CD8-positive, alpha-beta memory T cell (primary cell): ENCODE measurements around the gene ZNF420. TPM values are rescaled to one million over a fixed set of nuclear protein-coding genes. Genes with fewer than 3 reads are reported as not detected.

Source experiments
- CTCF ChIA-PET: fragments of 350-600 bp; sonication (Branson Sonifier 250); formaldehyde crosslinking; loops from one replicate; lab custom pipeline; 2021; ENCODE audit warnings: antibody characterized with exemption; lab: Charles Lee
- POLR2A ChIA-PET: fragments of 350-600 bp; sonication (Branson Sonifier 250); formaldehyde crosslinking; loops from one replicate; lab custom pipeline; 2021; ENCODE audit warnings: antibody characterized with exemption; lab: Charles Lee
- DNase-seq, 5 donors: peaks; one replicate each; pipeline versions ENCODE4 v3.0.0 to v3.0.0-alpha.2; 2020 to 2022; ENCODE audit warnings: mixed read lengths in 1 of 5
- H3K27ac ChIP-seq: one replicate; pipeline ENCODE4 v1.7.0; 2013; ENCODE audit warnings: low read depth, mild to moderate bottlenecking, low read length, moderate library complexity
- H3K27me3 ChIP-seq: 2 replicates; pipeline ENCODE4 v1.7.0; 2013; ENCODE audit warnings: low read length, mild to moderate bottlenecking; ENCODE audit not compliant: insufficient read depth, poor library complexity, severe bottlenecking
- H3K36me3 ChIP-seq: 2 replicates; pipeline ENCODE4 v1.7.0; 2013; ENCODE audit warnings: mild to moderate bottlenecking, low read length, moderate library complexity; ENCODE audit not compliant: insufficient read depth
- H3K4me1 ChIP-seq: 2 replicates; pipeline ENCODE4 v1.7.0; 2013; ENCODE audit warnings: mild to moderate bottlenecking, low read length, moderate library complexity; ENCODE audit not compliant: insufficient read depth
- H3K4me3 ChIP-seq: 2 replicates; pipeline ENCODE4 v1.7.0; 2013; ENCODE audit warnings: mild to moderate bottlenecking, low read length
- H3K9me3 ChIP-seq: 2 replicates; pipeline ENCODE4 v1.7.0; 2013; ENCODE audit warnings: mild to moderate bottlenecking, low read length
- H3K27ac Mint-ChIP-seq, 8 donors: one replicate each; pipeline ENCODE4 v1.8.0; 2020 to 2021; ENCODE audit warnings: mixed read lengths in 8 of 8, mild to moderate bottlenecking in 6 of 8, inconsistent platforms in 3 of 8, moderate library complexity in 3 of 8
- H3K27me3 Mint-ChIP-seq, 2 donors: one replicate each; pipeline ENCODE4 v1.8.0; 2020 to 2021; ENCODE audit warnings: mixed read lengths in 2 of 2, mild to moderate bottlenecking in 1 of 2, moderate library complexity in 1 of 2
- H3K36me3 Mint-ChIP-seq, 3 donors: one replicate each; pipeline ENCODE4 v1.8.0; 2020 to 2021; ENCODE audit warnings: mixed read lengths in 3 of 3, inconsistent platforms in 1 of 3, mild to moderate bottlenecking in 1 of 3
- H3K4me1 Mint-ChIP-seq, 3 donors: one replicate each; pipeline ENCODE4 v1.8.0; 2020 to 2021; ENCODE audit warnings: mixed read lengths in 3 of 3, inconsistent platforms in 1 of 3, mild to moderate bottlenecking in 1 of 3
- H3K4me3 Mint-ChIP-seq, 7 donors: one replicate each; pipeline ENCODE4 v1.8.0; 2020 to 2021; ENCODE audit warnings: mixed read lengths in 7 of 7, mild to moderate bottlenecking in 6 of 7, moderate library complexity in 4 of 7, inconsistent platforms in 2 of 7
- H3K9me3 Mint-ChIP-seq, 5 donors: one replicate each; pipeline ENCODE4 v1.8.0; 2020 to 2022; ENCODE audit warnings: mixed read lengths in 5 of 5, mild to moderate bottlenecking in 3 of 5, moderate library complexity in 2 of 5, inconsistent platforms in 1 of 5
- polyA plus RNA-seq: library from polyadenylated mRNA; unstranded; fragments of 300-500 nt; fragmentation: Illumina TruSeq; gene quantifications from one replicate; pipeline ENCODE4 v1.2.3, GENCODE V29; 2021
- total RNA-seq, 2 experiments: library from RNA; stranded (reverse); gene quantifications; one replicate each; pipeline ENCODE4 v1.2.3, GENCODE V29; 2021

ZNF420 gene
- total and polyA plus RNA-seq, 3 experiments from 2014 or later = 15.6 to 24.7 (median 19.2) TPM

- CTCF ChIA-PET = no interaction called here
- no peaks in the 10 kb centered on the region for H3K27me3 Mint-ChIP-seq
- no peaks in the 10 kb centered on the region for H3K27me3 ChIP-seq
- H3K36me3 Mint-ChIP-seq = peaks cover 59 to 95% (median 91%) of the 10 kb centered on the region in 3 donors
- peaks cover 50% of the 10 kb centered on the region for H3K9me3 ChIP-seq
- peaks cover 47 to 91% (median 89%) of the 10 kb centered on the region in 5 donors for H3K9me3 Mint-ChIP-seq
- H3K36me3 ChIP-seq = peaks cover 33% of the 10 kb centered on the region
- H3K4me1 ChIP-seq = no peaks in the 10 kb centered on the region
- H3K4me3 Mint-ChIP-seq = no peak overlapping the region
- H3K4me3 ChIP-seq = no peak overlapping the region
- H3K27ac Mint-ChIP-seq = no peak overlapping the region
- POLR2A ChIA-PET = no interaction called here
- DNase-seq = no peak
- H3K4me1 Mint-ChIP-seq = peaks cover 0 to 4% (median 0%) of the 10 kb centered on the region in 3 donors
- H3K27ac ChIP-seq = no peak overlapping the region
These were observed 81.9 kb downstream of the ZNF420 start for GRCh38 chr19:37160153-37160552.

GRCh38 chr19:37165635-37166034 is 87.4 kb downstream of the ZNF420 start:
- Mint-ChIP-seq H3K4me3 (no peak overlapping the region), H3K27me3 (no peaks in the 10 kb centered on the region), H3K9me3 (peaks cover 35 to 85% (median 59%) of the 10 kb centered on the region in 5 donors), H3K27ac (no peak overlapping the region), H3K4me1 (peaks cover 6 to 13% (median 11%) of the 10 kb centered on the region in 3 donors), H3K36me3 (peaks cover 49 to 87% (median 85%) of the 10 kb centered on the region in 3 donors)
- Histone ChIP-seq H3K4me3 (no peak overlapping the region), H3K36me3 (peaks cover 23% of the 10 kb centered on the region), H3K4me1 (no peaks in the 10 kb centered on the region), H3K27ac (no peak overlapping the region), H3K9me3 (peaks cover 17% of the 10 kb centered on the region), H3K27me3 (no peaks in the 10 kb centered on the region)
- DNase-seq = no peak
- ChIA-PET CTCF (no interaction called here), POLR2A (no interaction called here)

DNA sequence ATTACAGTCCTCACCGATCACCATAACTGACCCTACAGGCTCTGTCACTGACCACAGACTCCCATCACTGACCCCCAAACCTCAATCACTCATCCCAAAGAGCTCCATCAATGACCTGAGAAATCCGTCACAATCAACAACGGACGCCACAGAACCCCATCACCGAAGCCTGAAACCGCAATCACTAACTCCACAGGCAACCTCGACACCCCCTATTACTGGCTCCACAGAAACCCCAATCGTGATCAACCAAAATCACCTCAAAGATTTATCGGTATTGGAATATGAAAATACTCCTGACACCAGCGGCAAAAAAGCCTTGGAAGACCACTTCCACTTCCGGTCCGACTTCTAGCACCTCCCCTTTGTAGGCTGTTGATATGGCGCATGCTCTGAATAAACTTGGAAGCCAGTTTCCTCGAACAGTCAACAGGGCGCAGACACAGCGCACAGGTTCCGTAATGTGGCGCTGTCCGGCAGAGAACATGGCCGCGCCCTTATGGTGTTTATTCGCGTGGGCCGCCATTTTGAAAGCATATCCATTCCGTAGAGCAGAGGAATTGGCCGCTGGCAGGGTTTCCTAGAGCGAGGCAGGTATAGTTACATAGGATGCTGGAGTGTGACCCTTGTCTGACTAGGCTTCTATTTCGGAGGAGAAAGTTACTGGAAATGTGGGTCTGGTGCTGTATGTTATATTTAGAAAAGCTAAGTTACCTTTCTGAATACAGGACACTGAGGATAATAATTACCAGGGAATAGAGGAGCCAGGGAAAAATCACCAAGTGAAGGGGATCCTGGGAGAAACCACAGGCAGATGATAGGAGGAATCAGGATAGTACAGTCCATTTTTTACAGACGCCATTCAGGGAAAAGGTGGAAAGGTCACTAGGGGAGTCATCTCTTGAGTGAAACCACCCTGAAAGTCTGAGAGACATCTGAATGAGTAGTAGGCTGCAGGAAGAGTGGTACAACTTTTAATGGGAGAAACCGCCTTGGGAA is 94.4 kb downstream of the ZNF420 start, which contains the start of gene ZNF585A:
Gene ZNF585A (minus strand): TSS at position 328 of the 999 bp plus-strand sequence. CDS start 2,785 bp downstream, outside the sequence.
- peaks cover 4% of the 10 kb centered on the region for H3K9me3 ChIP-seq
- POLR2A ChIA-PET = interaction anchor here (0.6 to 2.4 kb wide), 3 partner anchors 38 to 95 kb away, joined by 3 to 6 read pairs (median 5); partner anchors contain the start of genes ZNF383, ZNF420 and ZNF585B

More for the DNA sequence above, 94.4 kb downstream of the ZNF420 start, which contains the start of gene ZNF585A:
- no peaks in the 10 kb centered on the region for H3K27me3 Mint-ChIP-seq
- DNase-seq = peak; percentile 82 to 95 (median 88)
- peak within 1 kb of the TSS in 1 of 8 donors; percentile 60 for H3K27ac Mint-ChIP-seq
- peak within 1 kb of the TSS in 4 of 7 donors; percentile 9 to 44 (median 34) for H3K4me3 Mint-ChIP-seq
- Histone ChIP-seq H3K4me3 (peak within 1 kb of the TSS; percentile 92), H3K36me3 (peaks cover 11% of the 10 kb centered on the region), H3K27ac (peak within 1 kb of the TSS; percentile 74), H3K27me3 (no peaks in the 10 kb centered on the region), H3K4me1 (peaks cover 10% of the 10 kb centered on the region)
- H3K9me3 Mint-ChIP-seq = peaks cover 17 to 50% (median 26%) of the 10 kb centered on the region in 5 donors
- H3K4me1 Mint-ChIP-seq = peaks cover 9 to 17% (median 14%) of the 10 kb centered on the region in 3 donors
- peaks cover 18 to 43% (median 30%) of the 10 kb centered on the region in 3 donors for H3K36me3 Mint-ChIP-seq
- CTCF ChIA-PET = interaction anchor here (1.6 kb wide), 1 partner anchor 322 kb away, joined by 5 read pairs; no protein-coding TSS in a partner anchor

Other genes with a start within 250 kb of the ZNF420 start
- gene ZNF790, start 240.0 kb upstream of the ZNF420 start, total RNA-seq = 1 to 10 TPM; 6.4 to 7.0 TPM
- gene ZNF790, start 240.0 kb upstream of the ZNF420 start, polyA plus RNA-seq = 6.8 TPM
- gene ZNF345, start 227.6 kb upstream of the ZNF420 start, total RNA-seq = 1 to 10 TPM; 3.9 to 4.9 TPM
- gene ZNF345, start 227.6 kb upstream of the ZNF420 start, polyA plus RNA-seq = 5.2 TPM
- 1 to 10 TPM; 5.9 to 7.7 TPM for gene ZNF829, start 162.1 kb upstream of the ZNF420 start, total RNA-seq
- 4.9 TPM for gene ZNF829, start 162.1 kb upstream of the ZNF420 start, polyA plus RNA-seq
- 10 to 100 TPM in 1 of 2 experiments, 1 to 10 TPM in 1; 8.7 to 10.4 TPM for gene ZNF568, start 162.1 kb upstream of the ZNF420 start, total RNA-seq
- 10.9 TPM for gene ZNF568, start 162.1 kb upstream of the ZNF420 start, polyA plus RNA-seq
- gene ZNF585A, start 94.3 kb downstream of the ZNF420 start, total RNA-seq = 10 to 100 TPM in 1 of 2 experiments, 1 to 10 TPM in 1; 9.5 to 10.9 TPM
- gene ZNF585A, start 94.3 kb downstream of the ZNF420 start, polyA plus RNA-seq = 52.7 TPM
- gene ZNF585B, start 132.1 kb downstream of the ZNF420 start, total RNA-seq = 10 to 100 TPM; 12.9 to 14.6 TPM
- 10.7 TPM for gene ZNF585B, start 132.1 kb downstream of the ZNF420 start, polyA plus RNA-seq
- gene ZNF383, start 139.8 kb downstream of the ZNF420 start, total RNA-seq = 1 to 10 TPM; 9.6 to 9.7 TPM
- gene ZNF383, start 139.8 kb downstream of the ZNF420 start, polyA plus RNA-seq = 11.9 TPM